ENCODE measurements around the gene SEPTIN7.

DNA sequence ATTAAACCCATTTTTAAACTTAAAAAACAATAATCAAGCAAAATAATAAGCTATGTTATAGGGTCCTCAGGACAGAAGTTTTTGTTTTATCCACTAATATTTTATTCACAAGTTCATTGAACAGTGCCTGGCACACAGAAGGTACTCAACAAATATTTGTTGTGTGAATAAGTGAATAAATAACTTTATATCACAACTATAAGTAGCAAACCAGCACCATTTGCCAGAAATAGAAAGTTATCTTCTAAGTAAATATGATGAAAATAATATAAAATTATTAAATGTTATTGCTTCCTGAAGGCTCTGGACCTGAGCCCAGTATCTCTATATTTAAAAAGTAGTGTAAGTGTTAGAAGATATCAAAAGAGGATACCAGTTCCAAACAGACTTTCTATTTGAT, 29.1 kb upstream of the SEPTIN7 start:
- TF ChIP-seq, protein P1, sequence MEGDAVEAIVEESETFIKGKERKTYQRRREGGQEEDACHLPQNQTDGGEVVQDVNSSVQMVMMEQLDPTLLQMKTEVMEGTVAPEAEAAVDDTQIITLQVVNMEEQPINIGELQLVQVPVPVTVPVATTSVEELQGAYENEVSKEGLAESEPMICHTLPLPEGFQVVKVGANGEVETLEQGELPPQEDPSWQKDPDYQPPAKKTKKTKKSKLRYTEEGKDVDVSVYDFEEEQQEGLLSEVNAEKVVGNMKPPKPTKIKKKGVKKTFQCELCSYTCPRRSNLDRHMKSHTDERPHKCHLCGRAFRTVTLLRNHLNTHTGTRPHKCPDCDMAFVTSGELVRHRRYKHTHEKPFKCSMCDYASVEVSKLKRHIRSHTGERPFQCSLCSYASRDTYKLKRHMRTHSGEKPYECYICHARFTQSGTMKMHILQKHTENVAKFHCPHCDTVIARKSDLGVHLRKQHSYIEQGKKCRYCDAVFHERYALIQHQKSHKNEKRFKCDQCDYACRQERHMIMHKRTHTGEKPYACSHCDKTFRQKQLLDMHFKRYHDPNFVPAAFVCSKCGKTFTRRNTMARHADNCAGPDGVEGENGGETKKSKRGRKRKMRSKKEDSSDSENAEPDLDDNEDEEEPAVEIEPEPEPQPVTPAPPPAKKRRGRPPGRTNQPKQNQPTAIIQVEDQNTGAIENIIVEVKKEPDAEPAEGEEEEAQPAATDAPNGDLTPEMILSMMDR (IDR thresholded peaks at IDR 0.05; ENCODE audit: low read depth, low read length): no peak
- no peak for TF ChIP-seq MYC (IDR thresholded peaks at IDR 0.05; ENCODE audit: low read depth, low read length)

Measured in NB4 (cell line).